Measurements from ENCODE around the gene KAZN.

The KAZN gene

DNA sequence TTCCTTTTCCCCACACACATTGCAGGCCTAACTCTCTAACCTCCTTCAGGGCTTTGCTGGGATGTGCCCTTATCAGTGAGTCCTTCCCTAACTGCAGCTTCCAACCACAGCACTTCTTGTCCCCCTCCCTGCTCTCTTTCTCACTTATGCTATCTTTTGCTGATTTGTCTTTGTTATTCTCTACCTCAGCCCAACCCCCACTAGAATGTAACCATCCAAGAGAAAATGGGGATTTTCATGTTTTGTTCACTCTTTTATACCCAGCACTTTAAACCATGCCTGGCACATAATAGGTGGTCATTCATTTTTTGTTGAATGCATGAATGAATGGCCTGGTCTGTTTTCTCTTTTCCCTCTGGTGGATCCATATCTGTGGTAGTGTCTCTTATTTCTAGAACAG is 243.5 kb downstream of the KAZN start:
- no peak overlapping the region for H3K27ac Mint-ChIP-seq
- peaks cover 25% of the 10 kb centered on the region for H3K4me1 Mint-ChIP-seq
- TF ChIP-seq, protein P1, sequence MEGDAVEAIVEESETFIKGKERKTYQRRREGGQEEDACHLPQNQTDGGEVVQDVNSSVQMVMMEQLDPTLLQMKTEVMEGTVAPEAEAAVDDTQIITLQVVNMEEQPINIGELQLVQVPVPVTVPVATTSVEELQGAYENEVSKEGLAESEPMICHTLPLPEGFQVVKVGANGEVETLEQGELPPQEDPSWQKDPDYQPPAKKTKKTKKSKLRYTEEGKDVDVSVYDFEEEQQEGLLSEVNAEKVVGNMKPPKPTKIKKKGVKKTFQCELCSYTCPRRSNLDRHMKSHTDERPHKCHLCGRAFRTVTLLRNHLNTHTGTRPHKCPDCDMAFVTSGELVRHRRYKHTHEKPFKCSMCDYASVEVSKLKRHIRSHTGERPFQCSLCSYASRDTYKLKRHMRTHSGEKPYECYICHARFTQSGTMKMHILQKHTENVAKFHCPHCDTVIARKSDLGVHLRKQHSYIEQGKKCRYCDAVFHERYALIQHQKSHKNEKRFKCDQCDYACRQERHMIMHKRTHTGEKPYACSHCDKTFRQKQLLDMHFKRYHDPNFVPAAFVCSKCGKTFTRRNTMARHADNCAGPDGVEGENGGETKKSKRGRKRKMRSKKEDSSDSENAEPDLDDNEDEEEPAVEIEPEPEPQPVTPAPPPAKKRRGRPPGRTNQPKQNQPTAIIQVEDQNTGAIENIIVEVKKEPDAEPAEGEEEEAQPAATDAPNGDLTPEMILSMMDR (IDR thresholded peaks at IDR 0.05) = no peak
- H3K4me3 Mint-ChIP-seq = no peak overlapping the region
- peaks cover 51% of the 10 kb centered on the region for H3K36me3 Mint-ChIP-seq (ENCODE audit: low read depth)
- peaks cover 11% of the 10 kb centered on the region for H3K27me3 Mint-ChIP-seq (ENCODE audit: low read depth, poor library complexity)
- no peak for DNase-seq
- peaks cover 61% of the 10 kb centered on the region for H3K9me3 Mint-ChIP-seq

DNA sequence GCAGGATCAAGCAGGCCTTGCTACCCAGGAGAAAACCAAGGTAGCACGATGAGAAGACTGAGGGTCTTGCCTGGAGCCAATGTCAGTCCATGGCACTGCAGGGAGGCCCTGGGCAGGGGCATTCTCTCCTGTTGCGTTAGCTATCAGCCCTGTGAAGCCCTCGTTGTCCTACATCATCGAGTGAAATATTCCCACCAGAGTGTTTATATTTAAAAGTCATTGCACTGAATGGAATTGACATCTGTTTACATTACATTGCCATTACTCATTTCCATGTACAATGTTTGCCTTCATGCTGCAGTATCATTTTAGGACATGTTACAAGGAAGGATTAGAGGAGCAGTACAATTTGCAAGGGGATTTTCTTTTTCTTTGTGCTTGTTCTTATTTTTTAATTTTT is 243.9 kb downstream of the KAZN start:
- Mint-ChIP-seq H3K4me3 (no peak overlapping the region), H3K9me3 (peaks cover 61% of the 10 kb centered on the region), H3K36me3 (ENCODE audit: low read depth) (peaks cover 51% of the 10 kb centered on the region), H3K27me3 (ENCODE audit: low read depth, poor library complexity) (peaks cover 8% of the 10 kb centered on the region), H3K4me1 (peaks cover 28% of the 10 kb centered on the region), H3K27ac (no peak overlapping the region)
- DNase-seq = no peak
- TF ChIP-seq, protein P1 (IDR thresholded peaks at IDR 0.05) = no peak

DNA sequence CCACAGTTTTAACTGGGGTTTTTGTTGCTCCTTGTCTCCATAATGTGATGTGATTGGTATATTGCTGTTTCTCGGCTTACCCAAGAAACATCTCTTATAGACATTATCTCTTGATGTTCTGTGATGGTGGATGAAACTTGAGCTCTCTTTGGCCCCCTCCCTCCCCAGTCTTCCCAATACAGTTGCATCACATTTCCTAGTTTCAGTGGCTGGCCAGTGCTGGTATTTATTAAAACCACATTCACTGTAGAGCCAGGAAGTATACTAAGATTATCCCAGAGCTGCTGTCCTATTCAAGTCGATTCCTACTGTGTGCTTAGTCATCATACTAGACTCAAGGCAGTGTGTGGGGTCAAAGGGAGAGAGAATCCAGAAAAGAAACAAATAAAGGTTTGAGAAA is 244.4 kb downstream of the KAZN start:
- peaks cover 7% of the 10 kb centered on the region for H3K27me3 Mint-ChIP-seq (ENCODE audit: low read depth, poor library complexity)
- peaks cover 59% of the 10 kb centered on the region for H3K9me3 Mint-ChIP-seq
- H3K36me3 Mint-ChIP-seq (ENCODE audit: low read depth) = peaks cover 51% of the 10 kb centered on the region
- TF ChIP-seq, protein P1 (IDR thresholded peaks at IDR 0.05) = no peak
- H3K4me1 Mint-ChIP-seq = peaks cover 32% of the 10 kb centered on the region
- H3K27ac Mint-ChIP-seq = no peak overlapping the region
- no peak for DNase-seq
- H3K4me3 Mint-ChIP-seq = no peak overlapping the region

DNA sequence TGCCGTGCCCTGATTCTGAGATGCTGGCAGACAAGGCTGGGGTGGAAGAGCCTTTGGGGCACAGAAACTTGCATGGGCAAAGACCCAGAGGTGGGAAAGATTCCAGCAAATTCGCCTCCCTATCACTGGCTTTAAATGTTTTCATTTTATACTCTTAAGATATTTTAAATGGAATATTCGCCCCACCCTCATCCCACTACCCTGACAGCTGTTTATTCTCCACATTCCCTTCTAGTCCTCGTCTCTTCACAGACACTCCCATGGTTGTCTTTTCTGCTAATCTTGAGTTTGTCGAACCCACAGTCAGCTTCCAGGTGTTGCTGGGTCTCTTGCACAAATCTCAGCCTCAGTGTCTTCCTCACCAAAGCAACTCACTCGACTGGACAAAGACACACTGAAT is 245.0 kb downstream of the KAZN start:
- Mint-ChIP-seq H3K27ac (no peak overlapping the region), H3K4me1 (peaks cover 38% of the 10 kb centered on the region)

DNA sequence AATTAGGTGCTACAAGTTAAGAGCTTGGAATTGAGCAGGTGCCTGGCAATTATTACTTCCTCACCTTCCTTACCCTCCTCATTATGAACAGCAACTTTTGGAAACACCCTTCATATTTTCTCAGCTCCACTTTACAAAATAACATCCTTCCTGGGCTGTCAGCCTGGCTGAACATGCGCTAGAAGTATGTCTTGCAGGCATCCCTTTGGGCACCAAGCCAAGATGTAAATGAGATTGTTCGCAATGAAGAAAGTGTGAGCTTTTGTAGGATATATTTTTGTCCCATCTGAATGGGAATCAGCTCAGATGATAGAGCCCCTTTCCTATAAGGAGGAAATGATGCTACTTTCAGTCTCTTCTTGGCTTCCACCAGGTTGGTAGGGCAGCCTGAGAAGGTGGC is 245.9 kb downstream of the KAZN start:
- peaks cover 46% of the 10 kb centered on the region for H3K4me1 Mint-ChIP-seq
- TF ChIP-seq, protein P1 (IDR thresholded peaks at IDR 0.05) = no peak
- no peak for DNase-seq
- H3K36me3 Mint-ChIP-seq (ENCODE audit: low read depth) = peaks cover 43% of the 10 kb centered on the region
- no peak overlapping the region for H3K4me3 Mint-ChIP-seq
- no peak overlapping the region for H3K27ac Mint-ChIP-seq
- peaks cover 10% of the 10 kb centered on the region for H3K27me3 Mint-ChIP-seq (ENCODE audit: low read depth, poor library complexity)
- H3K9me3 Mint-ChIP-seq = peaks cover 46% of the 10 kb centered on the region

More for the DNA sequence above, 245.0 kb downstream of the KAZN start:
- Mint-ChIP-seq H3K9me3 (peaks cover 52% of the 10 kb centered on the region), H3K36me3 (ENCODE audit: low read depth) (peaks cover 46% of the 10 kb centered on the region), H3K27me3 (ENCODE audit: low read depth, poor library complexity) (peaks cover 10% of the 10 kb centered on the region), H3K4me3 (no peak overlapping the region)
- DNase-seq = no peak
- TF ChIP-seq, protein P1 (IDR thresholded peaks at IDR 0.05) = no peak

DNA sequence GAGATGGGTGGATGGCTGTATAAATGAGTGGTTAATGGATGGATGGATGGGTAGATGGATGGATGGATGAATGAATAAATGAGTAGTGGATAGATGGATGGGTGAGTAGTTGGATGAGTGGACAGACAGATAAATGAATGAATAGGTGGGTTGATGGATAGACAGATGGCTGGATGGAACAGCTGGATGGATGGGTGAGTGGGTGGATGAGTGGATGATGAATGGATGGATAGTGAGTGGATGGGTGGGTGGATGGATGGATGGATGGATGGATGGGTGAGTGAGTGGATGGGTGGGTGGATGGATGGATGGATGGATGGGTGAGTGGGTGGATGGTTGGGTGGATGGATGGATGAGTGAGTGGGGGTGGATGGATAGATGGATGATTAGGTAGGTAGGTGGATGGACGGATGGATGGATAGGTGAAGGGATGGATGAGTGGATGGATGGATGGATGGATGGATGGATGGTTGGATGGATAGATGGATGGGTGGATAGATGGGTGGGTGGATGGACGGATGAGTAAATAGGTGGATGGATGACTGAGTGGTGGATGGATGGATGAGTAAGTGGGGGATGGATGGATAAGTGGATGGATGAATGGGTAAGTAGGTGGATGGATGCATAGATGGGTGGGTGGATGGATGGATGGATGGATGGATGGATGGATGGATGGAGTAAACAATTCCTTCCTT is 246.6 kb downstream of the KAZN start:
- H3K4me1 Mint-ChIP-seq = peaks cover 47% of the 10 kb centered on the region
- H3K36me3 Mint-ChIP-seq (ENCODE audit: low read depth) = peaks cover 41% of the 10 kb centered on the region
- H3K27me3 Mint-ChIP-seq (ENCODE audit: low read depth, poor library complexity) = peaks cover 10% of the 10 kb centered on the region
- no peak for DNase-seq
- TF ChIP-seq, protein P1 (IDR thresholded peaks at IDR 0.05) = no peak
- peaks cover 42% of the 10 kb centered on the region for H3K9me3 Mint-ChIP-seq
- no peak overlapping the region for H3K4me3 Mint-ChIP-seq
- no peak overlapping the region for H3K27ac Mint-ChIP-seq

Measured in nephron progenitor cell (in vitro differentiated cells).